ENCODE results near the gene PARD3.

PARD3 gene

GRCh38 chr10:34316154-34316553 is 498.9 kb downstream of the PARD3 start:
- DNase-seq: no peak

- no peak for DNase-seq
Measured at GRCh38 chr10:34314457-34314856, 500.6 kb downstream of the PARD3 start.

- DNase-seq: no peak
Measured at GRCh38 chr10:34313888-34314287, 501.2 kb downstream of the PARD3 start.

GRCh38 chr10:34313353-34313752 is 501.7 kb downstream of the PARD3 start:
- no peak for DNase-seq

GRCh38 chr10:34311679-34312078 is 503.4 kb downstream of the PARD3 start:
- no peak for DNase-seq

- DNase-seq: no peak
Measured at GRCh38 chr10:34310234-34310633, 504.9 kb downstream of the PARD3 start.

- DNase-seq: no peak
Measured at GRCh38 chr10:34305189-34305588, 509.9 kb downstream of the PARD3 start.

- DNase-seq: no peak
Measured at GRCh38 chr10:34303022-34303421, 512.1 kb downstream of the PARD3 start.

GRCh38 chr10:34299105-34299611 is 515.9 kb downstream of the PARD3 start:
- no peak for DNase-seq

- DNase-seq: no peak
Measured at GRCh38 chr10:34298346-34298818, 516.7 kb downstream of the PARD3 start.

- DNase-seq: no peak
Measured at GRCh38 chr10:34297541-34298345, 517.4 kb downstream of the PARD3 start.

- DNase-seq: no peak
Measured at GRCh38 chr10:34295142-34295548, 520.0 kb downstream of the PARD3 start.

GRCh38 chr10:34294137-34294536 is 521.0 kb downstream of the PARD3 start:
- DNase-seq: no peak

GRCh38 chr10:34292675-34293074 is 522.4 kb downstream of the PARD3 start:
- no peak for DNase-seq

- no peak for DNase-seq
Measured at GRCh38 chr10:34292194-34292565, 522.9 kb downstream of the PARD3 start.

GRCh38 chr10:34291466-34292193 is 523.5 kb downstream of the PARD3 start:
- no peak for DNase-seq

- DNase-seq: no peak
Measured at GRCh38 chr10:34290412-34291081, 524.5 kb downstream of the PARD3 start.

GRCh38 chr10:34288634-34289033 is 526.5 kb downstream of the PARD3 start:
- DNase-seq: no peak

GRCh38 chr10:34286136-34286739 is 528.9 kb downstream of the PARD3 start:
- no peak for DNase-seq

- no peak for DNase-seq
Measured at GRCh38 chr10:34281661-34282582, 533.2 kb downstream of the PARD3 start.

GRCh38 chr10:34280599-34281374 is 534.3 kb downstream of the PARD3 start:
- no peak for DNase-seq
